Activated T-cell treated with anti-CD3 and anti-CD28 coated beads, Interleukin-2, amount 50 U/mL, for 72 hours (primary cell): ENCODE measurements around the gene PDGFD. TPM values are rescaled to one million over a fixed set of nuclear protein-coding genes. Genes with fewer than 3 reads are reported as not detected.

Experiments
- ATAC-seq, 2 donors: fragments of 150-1000 bp; cut with Tn5 transposase; replicated peaks in 1 of 2; 2 replicates each; pipeline ENCODE4 v1.10.0; 2021; ENCODE audit warnings: moderate library complexity in 2 of 2, mild to moderate bottlenecking in 1 of 2
- DNase-seq, 2 donors: peaks; one replicate each; pipeline ENCODE4 v3.0.0; 2021 to 2022; ENCODE audit warnings: mixed read lengths in 1 of 2
- H3K27ac Mint-ChIP-seq: one replicate; pipeline ENCODE4 v1.8.0; 2022; ENCODE audit warnings: mild to moderate bottlenecking, moderate library complexity, mixed read lengths
- H3K27me3 Mint-ChIP-seq: one replicate; pipeline ENCODE4 v1.8.0; 2022; ENCODE audit warnings: low read depth, mixed read lengths
- H3K36me3 Mint-ChIP-seq, 2 donors: one replicate each; pipeline ENCODE4 v1.8.0; 2022; ENCODE audit warnings: mixed read lengths in 2 of 2, mild to moderate bottlenecking in 1 of 2; ENCODE audit not compliant: insufficient read depth in 2 of 2
- H3K4me1 Mint-ChIP-seq: one replicate; pipeline ENCODE4 v1.8.0; 2022; ENCODE audit warnings: low read depth, mixed read lengths
- H3K4me3 Mint-ChIP-seq, 2 donors: one replicate each; pipeline ENCODE4 v1.8.0; 2022; ENCODE audit warnings: mild to moderate bottlenecking in 2 of 2, mixed read lengths in 2 of 2, moderate library complexity in 2 of 2
- H3K9me3 Mint-ChIP-seq, 2 donors: one replicate each; pipeline ENCODE4 v1.8.0; 2022; ENCODE audit warnings: mixed read lengths in 2 of 2
- total RNA-seq, 2 donors: library from RNA; stranded (reverse); gene quantifications; one replicate each; pipeline ENCODE4 v1.2.3, GENCODE V29; 2022

The PDGFD gene
- total RNA-seq, 2 donors from 2014 or later: 0.05 TPM; not detected in 1

DNA sequence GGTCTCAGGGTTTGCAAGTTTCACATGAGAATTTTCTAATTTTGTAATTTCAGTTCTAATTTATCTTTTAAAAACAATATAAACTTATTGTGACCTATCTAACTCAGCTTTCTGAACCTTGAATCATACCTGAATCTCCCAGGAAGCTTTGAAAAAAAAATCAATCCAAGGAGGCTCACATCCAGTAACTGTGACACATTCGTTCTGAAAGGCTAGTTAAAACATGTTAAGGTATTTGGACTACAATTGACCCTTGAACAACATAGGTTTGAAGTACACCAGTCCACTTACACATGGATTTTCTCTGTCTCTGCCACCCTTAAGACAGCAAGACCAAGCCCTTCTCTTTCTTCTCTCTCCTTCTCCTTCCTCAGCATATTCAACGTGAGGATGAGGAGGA, 87.5 kb downstream of the PDGFD start:
- no peak for DNase-seq
- no peaks in the 10 kb centered on the region for H3K36me3 Mint-ChIP-seq
- no peaks in the 10 kb centered on the region for H3K9me3 Mint-ChIP-seq
- H3K4me3 Mint-ChIP-seq: no peak overlapping the region
- no peak for ATAC-seq
- H3K4me1 Mint-ChIP-seq: no peaks in the 10 kb centered on the region
- H3K27me3 Mint-ChIP-seq: no peaks in the 10 kb centered on the region
- no peak overlapping the region for H3K27ac Mint-ChIP-seq

- Mint-ChIP-seq H3K36me3 (no peaks in the 10 kb centered on the region), H3K4me3 (no peak overlapping the region), H3K9me3 (no peaks in the 10 kb centered on the region), H3K27ac (no peak overlapping the region), H3K4me1 (no peaks in the 10 kb centered on the region), H3K27me3 (no peaks in the 10 kb centered on the region)
- no peak for ATAC-seq
- DNase-seq: no peak
Measured at GRCh38 chr11:104075706-104076105, 88.2 kb downstream of the PDGFD start.

GRCh38 chr11:104075091-104075490, 88.9 kb downstream of the PDGFD start:
- H3K27ac Mint-ChIP-seq: no peak overlapping the region

GRCh38 chr11:104073950-104074705, 89.8 kb downstream of the PDGFD start:
- no peak for DNase-seq
- no peaks in the 10 kb centered on the region for H3K36me3 Mint-ChIP-seq
- no peaks in the 10 kb centered on the region for H3K4me1 Mint-ChIP-seq
- H3K4me3 Mint-ChIP-seq: no peak overlapping the region
- no peak overlapping the region for H3K27ac Mint-ChIP-seq
- no peaks in the 10 kb centered on the region for H3K9me3 Mint-ChIP-seq
- no peak for ATAC-seq
- H3K27me3 Mint-ChIP-seq: no peaks in the 10 kb centered on the region

More at GRCh38 chr11:104075091-104075490, 88.9 kb downstream of the PDGFD start:
- no peak overlapping the region for H3K4me3 Mint-ChIP-seq
- DNase-seq: no peak
- no peaks in the 10 kb centered on the region for H3K36me3 Mint-ChIP-seq
- no peaks in the 10 kb centered on the region for H3K9me3 Mint-ChIP-seq
- H3K4me1 Mint-ChIP-seq: no peaks in the 10 kb centered on the region
- H3K27me3 Mint-ChIP-seq: no peaks in the 10 kb centered on the region
- no peak for ATAC-seq

GRCh38 chr11:104067534-104067933, 96.4 kb downstream of the PDGFD start:
- no peaks in the 10 kb centered on the region for H3K36me3 Mint-ChIP-seq
- DNase-seq (no peak), ATAC-seq (no peak)
- H3K4me1 Mint-ChIP-seq: no peaks in the 10 kb centered on the region
- no peak overlapping the region for H3K4me3 Mint-ChIP-seq
- no peaks in the 10 kb centered on the region for H3K27me3 Mint-ChIP-seq
- H3K9me3 Mint-ChIP-seq: no peaks in the 10 kb centered on the region
- H3K27ac Mint-ChIP-seq: no peak overlapping the region

DNA sequence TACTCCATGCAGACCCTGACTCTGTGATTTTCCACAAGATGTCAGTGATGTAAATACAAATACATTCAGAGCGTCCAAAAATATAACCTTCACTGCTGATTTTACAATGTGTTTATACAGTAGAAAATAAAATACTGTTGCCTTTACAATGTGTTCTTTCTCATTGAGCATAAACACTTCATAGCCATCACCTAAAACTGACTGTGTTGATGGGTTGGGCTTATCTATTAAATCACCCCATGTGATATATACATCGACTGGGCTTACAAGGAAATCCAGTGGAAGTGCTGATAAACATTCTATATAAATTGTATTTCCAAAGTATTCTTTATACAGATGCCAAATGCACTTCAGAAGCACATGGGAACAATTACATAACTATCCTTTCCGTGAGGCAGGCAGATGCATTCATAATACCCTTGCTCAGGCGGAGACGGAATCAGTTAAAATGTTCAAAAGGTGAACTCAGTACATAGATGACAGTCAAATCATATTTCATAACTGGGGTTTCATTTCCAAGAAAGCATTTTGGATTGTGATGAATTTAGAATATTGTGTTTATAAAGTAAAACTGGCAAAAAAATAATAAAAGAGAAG, 99.8 kb downstream of the PDGFD start:
- Mint-ChIP-seq H3K27ac (no peak overlapping the region), H3K36me3 (no peaks in the 10 kb centered on the region), H3K4me3 (no peak overlapping the region), H3K27me3 (no peaks in the 10 kb centered on the region), H3K9me3 (no peaks in the 10 kb centered on the region), H3K4me1 (no peaks in the 10 kb centered on the region)
- no peak for ATAC-seq
- no peak for DNase-seq

GRCh38 chr11:104061853-104062521, 102.0 kb downstream of the PDGFD start:
- Mint-ChIP-seq H3K9me3 (no peaks in the 10 kb centered on the region), H3K27ac (no peak overlapping the region), H3K4me1 (no peaks in the 10 kb centered on the region), H3K36me3 (no peaks in the 10 kb centered on the region), H3K27me3 (no peaks in the 10 kb centered on the region), H3K4me3 (no peak overlapping the region)
- ATAC-seq: no peak
- DNase-seq: no peak

DNA sequence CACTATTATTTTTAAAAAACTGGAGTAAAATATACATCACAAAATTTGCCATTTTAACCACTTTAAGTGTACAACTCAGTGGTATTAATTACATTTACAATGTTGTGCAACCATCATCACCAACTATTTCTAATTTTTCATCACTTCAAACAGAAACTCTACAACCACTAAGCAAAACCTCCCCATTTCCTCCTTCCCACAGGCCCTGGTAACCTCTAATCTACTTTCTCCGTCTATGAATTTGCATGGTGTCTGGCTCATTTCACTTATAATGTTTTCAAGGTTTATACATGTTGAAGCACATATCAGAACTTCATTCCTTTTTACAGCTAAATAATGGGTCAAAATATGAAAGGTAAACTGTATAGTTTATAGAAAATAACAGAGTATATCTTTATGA, 103.1 kb downstream of the PDGFD start:
- Mint-ChIP-seq H3K27me3 (no peaks in the 10 kb centered on the region), H3K4me3 (no peak overlapping the region), H3K4me1 (no peaks in the 10 kb centered on the region), H3K27ac (no peak overlapping the region), H3K9me3 (no peaks in the 10 kb centered on the region), H3K36me3 (no peaks in the 10 kb centered on the region)
- DNase-seq (no peak), ATAC-seq (no peak)

DNA sequence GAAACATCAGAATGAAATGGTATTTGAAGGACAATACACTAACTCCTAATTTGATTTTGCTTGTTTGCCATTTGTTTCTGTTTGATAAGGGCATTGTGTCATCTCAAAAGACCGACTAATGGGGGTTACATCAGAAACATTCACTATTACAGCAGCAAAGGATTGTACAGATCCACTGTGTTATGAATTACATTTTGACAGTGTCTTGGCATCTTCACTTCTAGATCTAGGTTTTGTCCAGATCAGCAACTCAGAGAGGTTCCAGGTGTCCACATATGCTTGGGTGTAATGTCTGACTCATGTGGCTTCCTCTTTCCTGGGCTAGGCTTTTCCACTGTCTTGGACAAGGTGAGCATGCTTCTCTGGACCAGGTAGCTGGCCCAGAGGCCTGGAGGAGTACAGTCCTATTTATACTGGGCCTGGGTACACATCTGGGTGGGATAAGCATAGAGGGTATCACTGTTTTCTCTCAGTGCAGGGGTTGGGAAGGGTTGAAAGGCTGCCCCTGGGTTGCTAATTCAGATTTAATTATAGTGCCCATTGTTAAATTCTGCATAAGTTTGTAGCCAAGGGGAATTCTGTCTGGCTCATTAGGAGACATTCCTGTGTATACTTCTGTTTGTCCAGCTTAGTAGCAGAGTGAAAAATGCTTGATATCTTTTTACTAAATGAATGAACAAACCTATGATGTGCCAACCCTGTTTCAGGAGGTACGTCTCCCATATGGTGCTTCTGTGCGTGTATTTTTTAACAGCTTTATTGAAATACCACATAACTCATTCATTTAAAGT, 103.7 kb downstream of the PDGFD start:
- H3K27me3 Mint-ChIP-seq: no peaks in the 10 kb centered on the region
- no peak for DNase-seq
- H3K4me1 Mint-ChIP-seq: no peaks in the 10 kb centered on the region
- H3K36me3 Mint-ChIP-seq: no peaks in the 10 kb centered on the region
- no peak overlapping the region for H3K27ac Mint-ChIP-seq
- H3K4me3 Mint-ChIP-seq: no peak overlapping the region
- ATAC-seq: no peak
- no peaks in the 10 kb centered on the region for H3K9me3 Mint-ChIP-seq

- Mint-ChIP-seq H3K36me3 (no peaks in the 10 kb centered on the region), H3K4me1 (no peaks in the 10 kb centered on the region), H3K9me3 (no peaks in the 10 kb centered on the region), H3K27ac (no peak overlapping the region), H3K27me3 (no peaks in the 10 kb centered on the region), H3K4me3 (no peak overlapping the region)
- ATAC-seq (no peak), DNase-seq (no peak)
Measured at GRCh38 chr11:104058680-104059079, 105.3 kb downstream of the PDGFD start.

DNA sequence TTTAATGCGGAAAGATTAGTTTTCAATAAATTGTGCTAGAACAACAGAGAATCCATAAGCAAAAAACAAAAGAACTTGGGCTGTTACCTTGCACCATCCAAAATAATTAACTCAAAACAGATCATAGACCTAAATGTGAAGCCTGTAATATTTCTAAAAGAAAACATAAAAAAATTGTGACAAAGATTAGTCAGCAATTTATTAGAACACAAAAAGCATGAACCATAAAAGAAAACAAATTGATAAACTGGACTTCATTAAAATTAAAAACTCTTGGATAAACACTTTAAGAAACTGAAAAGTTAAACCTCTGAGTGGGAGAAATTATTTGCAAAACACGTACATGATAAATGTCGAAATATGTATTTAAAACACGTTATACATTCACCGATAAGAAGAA, 106.0 kb downstream of the PDGFD start:
- Mint-ChIP-seq H3K4me1 (no peaks in the 10 kb centered on the region), H3K27ac (no peak overlapping the region), H3K36me3 (no peaks in the 10 kb centered on the region), H3K4me3 (no peak overlapping the region), H3K9me3 (no peaks in the 10 kb centered on the region), H3K27me3 (no peaks in the 10 kb centered on the region)
- DNase-seq (no peak), ATAC-seq (no peak)

DNA sequence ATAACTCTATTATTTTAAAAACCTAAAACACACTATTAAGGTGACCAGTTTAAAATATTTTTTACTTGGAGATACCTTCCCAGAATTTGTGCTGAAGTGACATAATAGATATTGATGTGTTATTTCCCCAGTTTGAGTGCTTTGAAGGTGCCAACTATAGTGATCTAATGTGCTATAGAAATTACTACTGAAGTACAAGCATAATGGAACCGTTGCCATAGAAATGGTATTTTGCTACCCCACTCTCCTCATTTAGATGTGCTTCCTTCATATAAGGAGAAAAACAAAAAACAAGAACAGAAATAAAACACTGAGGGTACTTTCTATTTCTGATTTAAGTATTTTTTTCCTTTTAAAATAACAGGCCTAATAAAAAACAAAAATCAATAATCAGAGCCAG, 108.4 kb downstream of the PDGFD start:
- Mint-ChIP-seq H3K4me1 (no peaks in the 10 kb centered on the region), H3K27ac (no peak overlapping the region), H3K4me3 (no peak overlapping the region), H3K36me3 (no peaks in the 10 kb centered on the region), H3K9me3 (no peaks in the 10 kb centered on the region), H3K27me3 (no peaks in the 10 kb centered on the region)
- DNase-seq (no peak), ATAC-seq (no peak)

DNA sequence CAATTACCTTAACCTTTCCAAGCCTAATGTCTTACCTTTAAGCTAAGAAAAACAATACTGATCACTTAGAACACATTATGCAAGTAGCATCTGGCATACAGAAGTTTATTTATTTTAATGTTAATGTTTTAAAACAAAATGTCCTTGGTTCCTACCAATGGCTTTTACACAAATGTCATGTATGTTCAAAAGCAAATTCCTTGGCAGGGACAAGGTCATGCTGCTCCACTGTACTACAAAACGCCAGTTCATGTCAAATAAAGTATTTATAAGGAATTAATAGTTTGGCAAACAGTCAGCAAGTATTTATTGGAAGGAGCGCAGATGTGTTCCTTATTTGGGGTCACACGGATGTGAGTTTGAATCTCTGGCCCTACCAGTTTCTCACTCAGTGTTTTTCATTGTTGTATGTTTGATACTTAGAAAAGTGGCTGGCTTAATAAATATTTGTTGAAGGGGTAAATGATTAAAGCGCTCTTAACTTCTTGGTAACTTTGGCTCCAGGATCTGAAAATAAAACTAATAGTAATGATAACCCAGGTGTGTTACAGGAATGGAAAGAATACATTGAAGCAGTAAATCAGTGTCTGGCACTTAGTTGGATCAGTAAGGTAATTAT, 108.9 kb downstream of the PDGFD start:
- no peak for DNase-seq
- no peaks in the 10 kb centered on the region for H3K9me3 Mint-ChIP-seq
- H3K27me3 Mint-ChIP-seq: no peaks in the 10 kb centered on the region
- no peak overlapping the region for H3K27ac Mint-ChIP-seq
- H3K4me3 Mint-ChIP-seq: no peak overlapping the region
- H3K4me1 Mint-ChIP-seq: no peaks in the 10 kb centered on the region
- H3K36me3 Mint-ChIP-seq: no peaks in the 10 kb centered on the region
- no peak for ATAC-seq
